ENCODE measurements around the gene RPTOR. TPM values are rescaled to one million over a fixed set of nuclear protein-coding genes. Genes with fewer than 3 reads are reported as not detected.

The RPTOR gene
- polyA plus RNA-seq, 1 donor (not counting 4 experiments of a cell fraction or from before 2014, with no cell fraction given), result 4.0 TPM

GRCh38 chr17:80837711-80838110 lies 293.1 kb downstream of the RPTOR start:
- H3K27ac ChIP-seq (ENCODE audit: control insufficient read depth, insufficient read depth, low read length), result no peak overlapping the region
- no peak overlapping the region for H3K4me3 ChIP-seq (ENCODE audit: control insufficient read depth in 2 of 3, extremely low read depth in 1 of 3, insufficient read depth in 2 of 3, low read depth in 1 of 3, low read length in 3 of 3)
- no peak for DNase-seq (ENCODE audit: low read depth, low spot score)
- peaks cover 8% of the 10 kb centered on the region for H3K4me1 ChIP-seq (ENCODE audit: control insufficient read depth, extremely low read depth, insufficient read depth, low read length)
- no peaks in the 10 kb centered on the region for H3K27me3 ChIP-seq (ENCODE audit: control insufficient read depth, extremely low read depth, insufficient read depth, low read length)
- dilution Hi-C loops (cut with MboI; ENCODE audit: extremely low pct_ligation_motif_present, low sequenced_read_pairs), result no loop called here
- H2AFZ ChIP-seq (ENCODE audit: control insufficient read depth, low read length), result no peak overlapping the region
- TF ChIP-seq EZH2 (IDR thresholded peaks at IDR 0.05; ENCODE audit: low read length) (no peak), CTCF (optimal IDR thresholded peaks at IDR 0.05 in 1 of 3, IDR thresholded peaks at IDR 0.05 in 1 of 3, conservative IDR thresholded peaks at IDR 0.05 in 1 of 3; ENCODE audit: extremely low read depth in 1 of 3, insufficient read depth in 2 of 3, low read length in 3 of 3) (no peak)
- H4K20me1 ChIP-seq (ENCODE audit: control insufficient read depth, extremely low read depth, insufficient read depth, low read length), result no peaks in the 10 kb centered on the region
- H3K4me2 ChIP-seq (ENCODE audit: control insufficient read depth, extremely low read depth, insufficient read depth, low read depth, low read length), result no peak overlapping the region
- no peaks in the 10 kb centered on the region for H3K9me3 ChIP-seq (ENCODE audit: control insufficient read depth, low read depth, low read length)
- no peak for FAIRE-seq
- no peak overlapping the region for H3K9ac ChIP-seq (ENCODE audit: control insufficient read depth, extremely low read depth, insufficient read depth, low read length)
- H3K36me3 ChIP-seq (ENCODE audit: control insufficient read depth in 2 of 2, extremely low read depth in 1 of 2, insufficient read depth in 2 of 2, low read length in 2 of 2), result peaks cover 0 to 6% of the 10 kb centered on the region in 2 experiments
- no peaks in the 10 kb centered on the region for H3K9me1 ChIP-seq (ENCODE audit: control insufficient read depth, extremely low read depth, insufficient read depth, low read length)
- no peaks in the 10 kb centered on the region for H3K79me2 ChIP-seq (ENCODE audit: control insufficient read depth, insufficient read depth, low read length)

GRCh38 chr17:80838311-80839025 lies 293.8 kb downstream of the RPTOR start:
- dilution Hi-C loops (cut with MboI; ENCODE audit: extremely low pct_ligation_motif_present, low sequenced_read_pairs), result no loop called here
- TF ChIP-seq CTCF (optimal IDR thresholded peaks at IDR 0.05 in 1 of 3, IDR thresholded peaks at IDR 0.05 in 1 of 3, conservative IDR thresholded peaks at IDR 0.05 in 1 of 3; ENCODE audit: extremely low read depth in 1 of 3, insufficient read depth in 2 of 3, low read length in 3 of 3), result no peak
- no peak for TF ChIP-seq EZH2 (IDR thresholded peaks at IDR 0.05; ENCODE audit: low read length)
- H3K4me1 ChIP-seq (ENCODE audit: control insufficient read depth, extremely low read depth, insufficient read depth, low read length), result peaks cover 1% of the 10 kb centered on the region
- H3K4me2 ChIP-seq (ENCODE audit: control insufficient read depth, extremely low read depth, insufficient read depth, low read depth, low read length), result no peak overlapping the region
- peaks cover 0 to 7% of the 10 kb centered on the region in 2 experiments for H3K36me3 ChIP-seq (ENCODE audit: control insufficient read depth in 2 of 2, extremely low read depth in 1 of 2, insufficient read depth in 2 of 2, low read length in 2 of 2)
- FAIRE-seq (no peak), DNase-seq (ENCODE audit: low read depth, low spot score) (no peak)
- no peak overlapping the region for H3K27ac ChIP-seq (ENCODE audit: control insufficient read depth, insufficient read depth, low read length)
- no peaks in the 10 kb centered on the region for H3K9me3 ChIP-seq (ENCODE audit: control insufficient read depth, low read depth, low read length)
- H4K20me1 ChIP-seq (ENCODE audit: control insufficient read depth, extremely low read depth, insufficient read depth, low read length), result no peaks in the 10 kb centered on the region
- H3K79me2 ChIP-seq (ENCODE audit: control insufficient read depth, insufficient read depth, low read length), result no peaks in the 10 kb centered on the region
- no peaks in the 10 kb centered on the region for H3K9me1 ChIP-seq (ENCODE audit: control insufficient read depth, extremely low read depth, insufficient read depth, low read length)
- H3K4me3 ChIP-seq (ENCODE audit: control insufficient read depth in 2 of 3, extremely low read depth in 1 of 3, insufficient read depth in 2 of 3, low read depth in 1 of 3, low read length in 3 of 3), result no peak overlapping the region
- no peak overlapping the region for H2AFZ ChIP-seq (ENCODE audit: control insufficient read depth, low read length)
- H3K27me3 ChIP-seq (ENCODE audit: control insufficient read depth, extremely low read depth, insufficient read depth, low read length), result no peaks in the 10 kb centered on the region
- no peak overlapping the region for H3K9ac ChIP-seq (ENCODE audit: control insufficient read depth, extremely low read depth, insufficient read depth, low read length)

Data from keratinocyte (primary cell).